Measurements from ENCODE around the gene BTBD6. TPM values are rescaled to one million over a fixed set of nuclear protein-coding genes. Genes with fewer than 3 reads are reported as not detected.

BTBD6 gene
- total and polyA plus RNA-seq, 2 donors (not counting 3 experiments of a cell fraction or from before 2014, with no cell fraction given) = 63.1 to 65.0 TPM

- no peak overlapping the region for H2AFZ ChIP-seq (ENCODE audit: low read depth, low read length)
These were observed 35.0 kb upstream of the BTBD6 start for GRCh38 chr14:105213361-105213760.

More at GRCh38 chr14:105213361-105213760, 35.0 kb upstream of the BTBD6 start:
- Histone ChIP-seq H4K20me1 (replicated peaks; ENCODE audit: control insufficient read depth, extremely low read depth, insufficient read depth, low read length) (no peaks in the 10 kb centered on the region), H3K9ac (replicated peaks; ENCODE audit: extremely low read depth, insufficient read depth, low read length) (no peak overlapping the region), H3K4me2 (ENCODE audit: insufficient read depth, low read length) (no peak overlapping the region), H3K27ac (ENCODE audit: insufficient read depth, low read depth, low read length) (no peak overlapping the region), H3K9me1 (replicated peaks; ENCODE audit: control insufficient read depth, extremely low read depth, insufficient read depth, low read length) (no peaks in the 10 kb centered on the region), H3K79me2 (ENCODE audit: control insufficient read depth, insufficient read depth, low read length) (no peaks in the 10 kb centered on the region), H3K4me1 (ENCODE audit: control insufficient read depth, extremely low read depth, insufficient read depth, low read length) (no peaks in the 10 kb centered on the region), H3K27me3 (ENCODE audit: control insufficient read depth in 2 of 2, insufficient read depth in 2 of 2, low read length in 2 of 2) (no peaks in the 10 kb centered on the region), H3K9me3 (replicated peaks; ENCODE audit: control insufficient read depth, insufficient read depth, low read length) (no peaks in the 10 kb centered on the region), H3K4me3 (replicated peaks in 1 of 3; ENCODE audit: insufficient read depth in 1 of 3, low read depth in 1 of 3, low read length in 3 of 3) (no peak overlapping the region), H3K36me3 (ENCODE audit: control insufficient read depth in 2 of 2, extremely low read depth in 1 of 2, insufficient read depth in 2 of 2, low read length in 2 of 2) (peaks cover 0 to 23% of the 10 kb centered on the region in 2 experiments)
- DNase-seq (ENCODE audit: low read depth, low spot score) (no peak), FAIRE-seq (no peak)
- dilution Hi-C loops (cut with MboI; ENCODE audit: extremely low pct_ligation_motif_present, low sequenced_read_pairs) = no loop called here
- no TSS peak for BruUV-seq (replicated peaks)
- ChIA-PET POLR2A (no interaction called here), CTCF (no interaction called here)
- intact Hi-C loops (cut with micrococcal nuclease) = no loop called here
- TF ChIP-seq, protein P1, sequence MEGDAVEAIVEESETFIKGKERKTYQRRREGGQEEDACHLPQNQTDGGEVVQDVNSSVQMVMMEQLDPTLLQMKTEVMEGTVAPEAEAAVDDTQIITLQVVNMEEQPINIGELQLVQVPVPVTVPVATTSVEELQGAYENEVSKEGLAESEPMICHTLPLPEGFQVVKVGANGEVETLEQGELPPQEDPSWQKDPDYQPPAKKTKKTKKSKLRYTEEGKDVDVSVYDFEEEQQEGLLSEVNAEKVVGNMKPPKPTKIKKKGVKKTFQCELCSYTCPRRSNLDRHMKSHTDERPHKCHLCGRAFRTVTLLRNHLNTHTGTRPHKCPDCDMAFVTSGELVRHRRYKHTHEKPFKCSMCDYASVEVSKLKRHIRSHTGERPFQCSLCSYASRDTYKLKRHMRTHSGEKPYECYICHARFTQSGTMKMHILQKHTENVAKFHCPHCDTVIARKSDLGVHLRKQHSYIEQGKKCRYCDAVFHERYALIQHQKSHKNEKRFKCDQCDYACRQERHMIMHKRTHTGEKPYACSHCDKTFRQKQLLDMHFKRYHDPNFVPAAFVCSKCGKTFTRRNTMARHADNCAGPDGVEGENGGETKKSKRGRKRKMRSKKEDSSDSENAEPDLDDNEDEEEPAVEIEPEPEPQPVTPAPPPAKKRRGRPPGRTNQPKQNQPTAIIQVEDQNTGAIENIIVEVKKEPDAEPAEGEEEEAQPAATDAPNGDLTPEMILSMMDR (IDR thresholded peaks at IDR 0.05; ENCODE audit: extremely low read depth in 1 of 2, insufficient read depth in 1 of 2, low read depth in 1 of 2, low read length in 2 of 2) = no peak
- TF ChIP-seq MAX (IDR thresholded peaks at IDR 0.05; ENCODE audit: insufficient read depth, insufficient read length) (no peak), MYC (IDR thresholded peaks at IDR 0.05; ENCODE audit: low read depth, low read length) (no peak), EZH2 (IDR thresholded peaks at IDR 0.05; ENCODE audit: borderline replicate concordance, low read depth, low read length, severe bottlenecking) (no peak), POLR2A (IDR thresholded peaks at IDR 0.05; ENCODE audit: low read depth, low read length) (no peak), GATA2 (IDR thresholded peaks at IDR 0.05; ENCODE audit: insufficient read depth, insufficient read length, low read depth, low read length) (no peak), FOS (IDR thresholded peaks at IDR 0.05; ENCODE audit: borderline replicate concordance, insufficient read depth, low read length) (no peak), JUN (IDR thresholded peaks at IDR 0.05; ENCODE audit: borderline replicate concordance, insufficient read depth, insufficient read length, low read depth) (no peak), POLR2AphosphoS5 (IDR thresholded peaks at IDR 0.05; ENCODE audit: insufficient read depth, low read depth, low read length) (no peak)
